Brain pericyte (primary cell): ENCODE measurements around the gene CPNE2.
A peak's percentile ranks its signal among the peaks of the same experiment; 100 is the strongest.

ENCODE experiments used
- DNase-seq: peaks from one replicate; pipeline ENCODE4 v3.0.0-alpha.2; 2012; ENCODE audit warnings: low read depth, low spot score

CPNE2 gene

GRCh38 chr16:57144027-57144426, 51.6 kb downstream of the CPNE2 start:
- DNase-seq, result no peak

- no peak for DNase-seq
These were observed 53.0 kb downstream of the CPNE2 start for GRCh38 chr16:57145046-57146021.

DNA sequence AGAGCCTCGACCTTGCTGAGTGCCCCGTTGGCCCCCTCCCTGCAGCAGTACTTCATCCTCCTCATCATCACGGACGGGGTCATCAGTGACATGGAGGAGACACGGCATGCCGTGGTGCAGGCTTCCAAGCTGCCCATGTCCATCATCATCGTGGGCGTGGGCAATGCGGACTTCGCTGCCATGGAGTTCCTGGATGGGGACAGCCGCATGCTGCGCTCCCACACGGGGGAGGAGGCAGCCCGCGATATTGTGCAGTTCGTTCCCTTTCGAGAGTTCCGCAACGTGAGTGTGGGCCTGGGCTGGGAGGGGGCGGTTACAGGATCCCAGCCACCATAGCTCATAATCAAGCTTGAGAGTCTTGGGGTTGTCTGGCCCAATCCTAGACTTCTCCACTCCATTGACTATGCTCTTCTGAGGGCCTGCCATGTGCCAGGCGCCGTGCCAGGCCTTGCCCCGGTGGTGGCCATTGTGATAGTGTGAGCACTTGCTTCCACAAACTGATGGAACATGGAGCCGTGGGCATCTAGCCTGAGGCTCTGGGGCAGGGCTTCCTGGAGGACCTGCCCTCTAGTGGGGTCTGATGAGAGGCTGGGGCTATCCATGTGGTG, 53.8 kb downstream of the CPNE2 start:
- no peak for DNase-seq

GRCh38 chr16:57146735-57147134, 54.4 kb downstream of the CPNE2 start:
- no peak for DNase-seq

- DNase-seq, result no peak
These were observed 55.2 kb downstream of the CPNE2 start for GRCh38 chr16:57147381-57148221.

DNA sequence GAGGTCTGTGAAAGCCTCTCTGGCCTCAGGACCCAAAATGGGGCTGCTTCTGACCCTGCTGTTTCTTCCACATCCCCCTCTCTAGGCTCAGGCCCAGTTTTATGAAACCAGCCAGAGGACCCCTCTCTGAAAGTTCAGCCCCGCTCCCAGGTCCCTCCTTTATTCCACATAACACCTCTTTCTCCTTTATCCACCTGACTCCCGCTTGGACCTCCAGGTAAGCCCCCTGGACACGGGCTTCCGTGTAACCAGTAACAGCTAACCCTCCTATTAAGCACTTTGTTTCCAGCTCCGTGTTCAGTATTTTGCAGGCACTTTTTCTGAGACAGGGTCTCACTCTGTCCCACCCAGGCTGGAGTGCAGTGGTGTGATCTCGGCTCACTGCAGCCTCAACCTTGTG, 56.1 kb downstream of the CPNE2 start:
- no peak for DNase-seq

GRCh38 chr16:57149391-57149790, 57.0 kb downstream of the CPNE2 start:
- DNase-seq, result no peak

- DNase-seq, result no peak
These were observed 58.4 kb downstream of the CPNE2 start for GRCh38 chr16:57150682-57151330.

GRCh38 chr16:57151369-57151768, 59.0 kb downstream of the CPNE2 start:
- DNase-seq, result no peak

- no peak for DNase-seq
These were observed 60.0 kb downstream of the CPNE2 start for GRCh38 chr16:57152096-57153093.

DNA sequence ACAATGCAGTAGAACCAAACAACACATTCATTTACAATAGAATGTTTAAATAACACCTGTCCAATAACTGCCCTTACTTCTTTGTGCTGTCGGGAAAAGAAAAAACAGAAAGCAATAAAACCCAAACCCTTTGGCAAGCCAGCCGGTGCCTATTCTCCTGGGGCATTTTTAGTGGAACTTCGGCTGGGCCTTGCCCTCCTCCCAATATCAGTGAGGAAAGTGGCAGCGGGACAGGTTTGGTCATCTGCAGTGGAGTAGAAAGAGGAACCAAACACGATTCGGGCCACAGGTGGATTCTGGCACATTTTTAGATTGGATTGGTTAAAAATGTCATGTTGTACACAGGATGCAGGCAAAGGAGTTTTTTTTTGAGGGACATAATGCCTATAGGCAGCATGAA, 61.5 kb downstream of the CPNE2 start:
- no peak for DNase-seq

DNA sequence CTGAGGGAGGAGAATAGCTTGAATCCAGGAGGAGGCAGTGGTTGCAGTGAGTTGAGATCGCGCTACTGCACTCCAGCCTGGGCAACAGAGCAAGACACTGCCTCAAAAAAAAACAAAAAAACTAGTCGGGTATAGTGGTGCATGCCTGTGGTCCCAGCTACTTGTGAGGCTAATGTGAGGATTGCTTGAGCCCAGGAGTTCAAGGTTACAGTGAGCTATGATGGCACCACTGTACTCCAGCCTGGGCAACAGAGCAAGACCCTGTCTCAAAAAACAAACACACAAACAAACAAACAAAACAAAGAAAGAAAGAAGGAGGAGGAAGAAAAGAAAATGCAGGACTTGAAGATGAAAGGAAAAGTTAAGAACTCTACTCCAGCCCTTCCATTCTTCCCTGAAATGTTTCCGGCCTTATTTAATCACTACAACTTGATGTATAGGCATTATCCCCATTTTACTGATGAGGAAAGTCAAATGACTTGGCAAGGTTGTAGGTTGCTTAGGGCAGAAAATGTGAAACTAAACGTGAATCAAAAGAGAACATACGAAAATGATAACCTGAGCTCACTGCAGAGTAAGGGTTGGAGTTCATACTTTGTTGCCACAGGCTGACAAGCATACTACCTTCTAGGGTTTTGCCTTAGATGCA, 63.4 kb downstream of the CPNE2 start:
- DNase-seq, result no peak

- no peak for DNase-seq
These were observed 63.9 kb downstream of the CPNE2 start for GRCh38 chr16:57156351-57156703.

DNA sequence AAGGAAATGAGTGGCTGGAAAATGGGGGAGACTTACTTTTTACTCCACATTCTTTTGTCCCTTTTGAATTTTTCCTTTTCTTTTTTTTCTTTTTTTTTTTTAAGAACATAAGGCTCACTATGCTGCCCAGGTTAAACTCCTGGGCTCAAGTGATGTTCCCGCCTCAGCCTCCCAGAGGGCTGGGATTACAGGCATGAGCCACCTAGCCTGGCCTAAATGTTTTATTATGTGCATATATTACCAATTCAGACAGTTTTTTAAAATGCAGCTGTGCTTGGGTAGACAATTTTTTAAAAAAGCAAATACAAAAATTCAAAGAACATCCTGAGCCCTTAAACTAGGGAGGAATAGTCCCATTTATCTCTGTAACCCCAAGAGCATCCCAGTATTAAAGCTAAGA, 65.2 kb downstream of the CPNE2 start:
- no peak for DNase-seq

DNA sequence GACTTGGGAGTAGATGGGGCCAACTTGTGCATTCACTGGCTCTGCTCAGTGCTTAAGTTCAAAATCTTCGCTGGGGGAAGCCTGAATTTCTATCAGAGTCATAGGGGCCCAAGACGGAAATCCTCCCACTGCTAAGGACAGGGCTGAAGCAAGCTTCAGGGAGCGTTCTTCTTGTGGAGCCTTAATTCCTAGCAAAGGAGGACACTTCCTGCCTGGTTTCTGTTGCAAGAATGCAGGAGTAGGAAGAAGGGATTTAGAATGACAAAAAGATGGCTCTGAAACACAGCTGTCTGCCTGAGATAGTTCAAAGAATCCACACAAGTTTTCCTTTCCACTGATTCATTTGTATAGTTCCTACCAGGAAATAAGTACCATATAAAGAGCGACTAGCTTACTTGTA, 67.1 kb downstream of the CPNE2 start:
- no peak for DNase-seq

DNA sequence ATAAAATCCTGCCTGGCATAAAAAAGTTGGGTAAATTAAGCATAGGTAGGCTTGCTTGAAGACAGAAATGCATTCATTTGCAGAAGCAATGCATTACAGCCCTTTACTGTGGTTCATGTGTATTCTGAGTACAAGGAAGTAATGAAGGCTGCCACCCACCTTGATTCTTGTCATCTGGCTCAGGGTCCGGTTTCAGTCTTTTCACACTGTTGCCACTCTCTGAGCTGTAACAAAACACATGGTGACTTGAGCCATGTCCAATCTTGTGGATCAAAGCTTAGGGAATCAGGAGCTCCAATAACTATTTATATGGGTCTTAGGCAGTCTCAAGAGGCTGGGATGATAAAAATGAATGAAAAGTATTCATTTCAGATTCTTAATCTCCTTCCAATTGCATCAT, 71.5 kb downstream of the CPNE2 start:
- no peak for DNase-seq

GRCh38 chr16:57165483-57165882, 73.1 kb downstream of the CPNE2 start:
- DNase-seq, result no peak

GRCh38 chr16:57165938-57166337, 73.6 kb downstream of the CPNE2 start:
- peak; percentile 56 for DNase-seq

DNA sequence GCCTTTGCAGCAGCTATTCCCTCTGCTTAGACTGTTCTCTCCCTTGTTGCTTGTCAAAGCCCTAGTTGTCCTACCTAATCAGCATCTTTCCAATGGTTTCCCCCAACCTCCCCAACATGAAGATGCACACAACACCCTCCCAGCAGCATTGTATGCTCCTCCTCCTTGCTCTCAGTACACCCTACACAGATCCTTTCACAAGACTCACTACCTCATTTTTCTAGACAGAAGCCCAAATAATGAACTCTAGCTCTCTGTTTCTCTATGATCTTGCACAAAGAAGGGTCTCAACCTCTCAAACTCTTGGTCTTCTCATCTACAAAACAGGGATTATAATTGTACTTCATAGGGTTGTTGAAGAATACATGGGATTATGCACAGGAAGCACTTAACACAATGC, 74.1 kb downstream of the CPNE2 start:
- DNase-seq, result no peak

GRCh38 chr16:57166951-57167350, 74.6 kb downstream of the CPNE2 start:
- DNase-seq, result no peak
